Right lobe of liver (tissue), 6 donors: ENCODE data around the gene NOL4L. TPM values are rescaled to one million over a fixed set of nuclear protein-coding genes. Genes with fewer than 3 reads are reported as not detected.

Experiments used
- ATAC-seq, 4 donors: fragments of 200-7000 bp; cut with Tn5 transposase; one replicate each; pipeline ENCODE4 v1.9.1; 2020; ENCODE audit warnings: mild to moderate bottlenecking in 4 of 4, moderate library complexity in 4 of 4
- DNase-seq, 3 donors: peaks; one replicate each; pipeline ENCODE4 v3.0.0-alpha.2; 2020
- H3K27ac ChIP-seq, 3 donors: fragments of 200-600 bp; one replicate each; pipeline ENCODE4 v1.8.0; 2022
- H3K27me3 ChIP-seq, 2 donors: fragments of 200-600 bp; one replicate each; pipeline ENCODE4 v1.8.0; 2022
- H3K36me3 ChIP-seq, 4 donors: fragments of 200-600 bp; sonication (generic) in 1 of 4; one replicate each; pipeline versions ENCODE4 v1.5.1 to v1.8.0; 2017 to 2022; ENCODE audit warnings: control low read depth in 1 of 4
- H3K4me1 ChIP-seq, 4 donors: fragments of 200-600 bp; sonication (generic) in 1 of 4; one replicate each; pipeline versions ENCODE4 v1.5.1 to v1.8.0; 2017 to 2022; ENCODE audit warnings: control low read depth in 1 of 4
- H3K4me3 ChIP-seq, 3 donors: fragments of 200-600 bp; one replicate each; pipeline ENCODE4 v1.8.0; 2022
- H3K9me3 ChIP-seq, 4 donors: fragments of 200-600 bp; sonication (generic) in 1 of 4; one replicate each; pipeline versions ENCODE4 v1.5.1 to v1.8.0; 2017 to 2022; ENCODE audit warnings: control low read depth in 1 of 4
- CTCF ChIP-seq, 4 donors: fragments of 200-600 bp in 3 of 4; fragments of 450-650 bp in 1 of 4; IDR thresholded peaks; one replicate each; pipeline versions ENCODE4 v1.5.1 to v1.8.0; 2016 to 2022; ENCODE audit warnings: antibody characterized with exemption in 4 of 4, mild to moderate bottlenecking in 2 of 4
- POLR2A ChIP-seq: fragments of 450-650 bp; IDR thresholded peaks from one replicate; pipeline ENCODE4 v1.6.1; 2017; ENCODE audit warnings: antibody characterized with exemption, mild to moderate bottlenecking
- WGBS: methylation state at CpG from one replicate; pipeline ENCODE4 v1.1.6; 2018; ENCODE audit warnings: low coverage, low lambda C conversion rate; ENCODE audit not compliant: insufficient coverage; ENCODE audit errors: missing lambda C conversion rate; 5-methylcytosine and 5-hydroxymethylcytosine counted together
- intact Hi-C, 2 donors: fragments of 100-400 bp; cut with DNase I; formaldehyde crosslinking; loops; one replicate each; pipeline versions ENCODE4 v1.11.2 to v1.14.1; 2022
- total RNA-seq, 6 experiments: library from RNA; depleted of rRNA in 2 of 6; stranded (reverse); fragments of >200 nt in 2 of 6; fragmentation: NEBNext Ultra II Directional in 3 of 6; extraction: Animal tissue kit (Norgen Biotek cat#: 25700) in 3 of 6; gene quantifications; one replicate each; pipeline versions ENCODE4 v1.1.0 to v1.2.4, GENCODE V29; 2016 to 2023
- donor health status: DM: no; HTN: yes; CAD: no.
- donor health status: DM: no; HTN: no; CAD: no.
- donor health status: DM: no; HTN: no; CAD: no.
- donor health status: DM: no; HTN: yes; CAD: no.
- donor health status: DM: no; HTN: yes; CAD: no.

The NOL4L gene
- total RNA-seq, 6 experiments from 2014 or later = 4.3 to 6.5 (median 5.7) TPM

DNA sequence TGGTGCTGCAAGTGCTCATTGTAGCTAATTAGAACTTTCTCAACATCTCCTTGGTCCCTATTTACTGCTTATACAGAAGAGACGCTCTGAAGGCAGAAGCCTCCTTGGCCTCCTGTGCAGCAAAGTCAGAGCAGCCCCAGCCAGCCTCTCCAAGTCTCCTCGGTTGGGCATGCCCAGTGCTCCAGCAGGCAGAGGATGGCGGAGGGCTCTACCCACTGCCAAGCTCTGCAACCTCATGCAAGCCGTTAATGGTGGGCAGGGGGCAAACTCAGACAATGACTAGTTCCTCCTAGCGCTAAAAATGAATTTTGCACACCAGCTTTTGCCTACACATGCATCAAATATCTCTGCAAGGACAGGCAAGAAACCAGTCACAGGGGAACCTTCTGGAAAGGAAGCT is 27.8 kb downstream of the NOL4L start:
- intact Hi-C loops = no loop called here
- Histone ChIP-seq H3K36me3 (no peaks in the 10 kb centered on the region), H3K27ac (no peak overlapping the region), H3K27me3 (no peaks in the 10 kb centered on the region), H3K9me3 (no peaks in the 10 kb centered on the region), H3K4me3 (no peak overlapping the region), H3K4me1 (no peaks in the 10 kb centered on the region)
- TF ChIP-seq POLR2A (no peak), CTCF (IDR thresholded peaks at IDR 0.05) (no peak)
- ATAC-seq (no peak), DNase-seq (no peak)
- WGBS = 56% methylated on average over 4 of the region's 5 CpGs

DNA sequence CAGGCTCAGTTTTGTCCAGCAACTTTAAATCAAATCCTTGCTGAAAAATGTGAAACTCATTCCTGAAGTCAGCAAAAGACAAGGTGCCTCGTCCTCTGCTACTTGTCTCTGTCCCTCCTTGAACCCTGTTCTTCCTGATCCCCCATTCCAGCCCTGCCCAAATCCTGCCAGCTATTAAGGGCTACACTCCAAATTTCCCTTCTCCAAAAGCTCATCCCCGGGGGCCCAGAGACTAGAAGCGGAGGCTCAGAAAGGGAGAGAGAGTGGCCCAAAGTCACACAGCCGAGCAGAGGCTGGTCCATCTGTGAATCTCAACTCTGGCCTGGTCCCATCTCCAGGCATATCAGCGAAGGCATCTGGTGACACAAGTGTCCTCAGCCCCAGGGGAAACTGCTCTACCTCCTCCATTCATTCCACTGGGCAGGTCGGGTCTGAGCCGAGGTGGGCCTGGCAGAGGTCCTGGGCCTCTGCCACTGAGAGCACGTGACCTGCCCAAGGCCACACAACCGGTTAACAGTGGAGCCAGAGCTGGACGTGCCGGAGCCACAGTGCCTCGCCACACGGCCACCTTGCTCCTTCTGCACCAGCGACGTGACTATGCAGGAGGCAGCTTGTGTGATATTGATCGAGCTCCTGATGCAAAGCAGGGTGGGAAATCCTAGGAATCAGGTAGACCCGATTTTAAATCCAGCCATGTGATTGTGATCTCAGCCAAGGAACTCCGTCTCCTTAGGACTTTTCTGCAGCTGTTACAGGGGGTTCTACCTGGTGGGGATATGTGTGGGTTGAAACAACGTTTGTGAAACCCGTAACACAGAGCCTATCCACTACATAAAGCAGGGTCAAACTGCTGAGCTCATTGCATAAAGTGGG is 28.6 kb downstream of the NOL4L start:
- WGBS = 49% methylated on average over 2 of the region's 20 CpGs
- H3K27me3 ChIP-seq = no peaks in the 10 kb centered on the region
- H3K4me1 ChIP-seq = no peaks in the 10 kb centered on the region
- H3K9me3 ChIP-seq = no peaks in the 10 kb centered on the region
- TF ChIP-seq POLR2A (no peak), CTCF (IDR thresholded peaks at IDR 0.05) (no peak)
- no peaks in the 10 kb centered on the region for H3K36me3 ChIP-seq
- intact Hi-C loops = no loop called here
- H3K4me3 ChIP-seq = no peak overlapping the region
- H3K27ac ChIP-seq = no peak overlapping the region
- DNase-seq (no peak), ATAC-seq (no peak)

DNA sequence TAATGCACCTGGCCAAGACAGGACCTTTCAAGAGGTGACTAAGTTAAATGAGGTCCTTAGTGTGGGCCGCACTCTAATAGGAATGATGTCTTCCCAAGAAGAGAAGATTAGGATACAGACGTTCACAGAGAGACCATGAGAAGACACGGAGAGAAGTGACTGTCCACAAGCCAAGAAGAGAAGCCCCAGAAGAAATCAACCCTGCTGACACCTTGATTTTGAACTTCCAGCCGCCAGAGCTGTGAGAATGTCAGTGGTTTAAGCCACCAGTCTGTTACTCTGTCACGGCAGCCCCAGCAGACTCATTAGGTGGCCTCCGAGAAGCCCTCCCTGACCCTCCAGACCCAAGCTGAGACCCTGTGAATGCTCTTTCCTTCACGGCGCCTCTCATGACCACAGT is 29.5 kb downstream of the NOL4L start:
- no peak overlapping the region for H3K27ac ChIP-seq
- no peaks in the 10 kb centered on the region for H3K9me3 ChIP-seq
- ATAC-seq (no peak), DNase-seq (no peak)
- intact Hi-C loops = no loop called here
- no peaks in the 10 kb centered on the region for H3K4me1 ChIP-seq
- H3K27me3 ChIP-seq = no peaks in the 10 kb centered on the region
- TF ChIP-seq POLR2A (no peak), CTCF (IDR thresholded peaks at IDR 0.05) (no peak)
- no peaks in the 10 kb centered on the region for H3K36me3 ChIP-seq
- H3K4me3 ChIP-seq = no peak overlapping the region
- WGBS = 83% methylated on average over 6 of the region's 8 CpGs

- no peak overlapping the region for H3K27ac ChIP-seq
- TF ChIP-seq CTCF (IDR thresholded peaks at IDR 0.05) = no peak
- no peak for TF ChIP-seq POLR2A
- H3K27me3 ChIP-seq = no peaks in the 10 kb centered on the region
- DNase-seq (no peak), ATAC-seq (no peak)
- no peaks in the 10 kb centered on the region for H3K4me1 ChIP-seq
- intact Hi-C loops = no loop called here
- H3K4me3 ChIP-seq = no peak overlapping the region
- 89% methylated on average over 3 of the region's 3 CpGs for WGBS
- H3K9me3 ChIP-seq = no peaks in the 10 kb centered on the region
- H3K36me3 ChIP-seq = no peaks in the 10 kb centered on the region
These were observed 30.2 kb downstream of the NOL4L start for GRCh38 chr20:32554965-32555289.
